VCaP (cell line): Measurements from ENCODE around the gene HAPLN2.
A peak's percentile ranks its signal among the peaks of the same experiment; 100 is the strongest.
"Not testable (repeated sequence)": the region's sequence is repeated elsewhere in the genome, so short reads cannot be mapped to it uniquely, and the experiment has no call there.

ENCODE experiments used
- H3K27ac ChIP-seq: fragments of 450-650 bp; 2 replicates; pipeline ENCODE4 v1.5.1; 2017
- TF ChIP-seq, protein P1 (sequence below): fragments of 450-650 bp; conservative IDR thresholded peaks from 2 replicates; pipeline ENCODE4 v1.5.1; 2017; ENCODE audit warnings: mild to moderate bottlenecking, moderate library complexity

Gene HAPLN2

DNA sequence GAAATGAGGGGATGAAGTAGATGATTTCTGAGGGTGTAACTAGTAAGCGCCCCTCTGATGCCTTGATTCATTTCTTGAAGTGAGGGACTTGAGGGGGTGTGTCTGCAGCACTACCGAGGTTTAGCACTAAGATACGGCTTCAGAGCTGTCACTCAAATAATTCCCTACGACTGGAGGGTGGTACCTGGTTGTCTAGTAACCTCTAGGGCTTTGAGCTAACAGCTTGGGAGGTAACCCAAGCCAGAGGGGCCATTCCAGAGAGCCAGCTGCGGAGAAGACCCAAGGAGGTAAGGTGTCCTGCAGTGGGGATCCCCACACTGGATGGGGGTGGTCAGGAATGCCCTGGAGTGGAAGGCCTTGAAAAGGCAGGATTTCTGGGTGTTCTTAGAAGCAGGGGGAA lies 39.7 kb upstream of the HAPLN2 start, which contains the start of gene TTC24:
TSS of gene TTC24 (plus strand) at position 252 of the 400 bp plus-strand sequence. CDS start 1,642 bp downstream, outside the sequence.
- TF ChIP-seq, protein P1, sequence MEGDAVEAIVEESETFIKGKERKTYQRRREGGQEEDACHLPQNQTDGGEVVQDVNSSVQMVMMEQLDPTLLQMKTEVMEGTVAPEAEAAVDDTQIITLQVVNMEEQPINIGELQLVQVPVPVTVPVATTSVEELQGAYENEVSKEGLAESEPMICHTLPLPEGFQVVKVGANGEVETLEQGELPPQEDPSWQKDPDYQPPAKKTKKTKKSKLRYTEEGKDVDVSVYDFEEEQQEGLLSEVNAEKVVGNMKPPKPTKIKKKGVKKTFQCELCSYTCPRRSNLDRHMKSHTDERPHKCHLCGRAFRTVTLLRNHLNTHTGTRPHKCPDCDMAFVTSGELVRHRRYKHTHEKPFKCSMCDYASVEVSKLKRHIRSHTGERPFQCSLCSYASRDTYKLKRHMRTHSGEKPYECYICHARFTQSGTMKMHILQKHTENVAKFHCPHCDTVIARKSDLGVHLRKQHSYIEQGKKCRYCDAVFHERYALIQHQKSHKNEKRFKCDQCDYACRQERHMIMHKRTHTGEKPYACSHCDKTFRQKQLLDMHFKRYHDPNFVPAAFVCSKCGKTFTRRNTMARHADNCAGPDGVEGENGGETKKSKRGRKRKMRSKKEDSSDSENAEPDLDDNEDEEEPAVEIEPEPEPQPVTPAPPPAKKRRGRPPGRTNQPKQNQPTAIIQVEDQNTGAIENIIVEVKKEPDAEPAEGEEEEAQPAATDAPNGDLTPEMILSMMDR = no peak
- H3K27ac ChIP-seq = no peak within 1 kb of the TSS

GRCh38 chr1:156581661-156582387 lies 37.4 kb upstream of the HAPLN2 start:
- TF ChIP-seq, protein P1 = no peak
- no peak overlapping the region for H3K27ac ChIP-seq

- no peak overlapping the region for H3K27ac ChIP-seq
- TF ChIP-seq, protein P1 = no peak
Measured at GRCh38 chr1:156582388-156583017, 36.7 kb upstream of the HAPLN2 start.

- H3K27ac ChIP-seq = no peak overlapping the region
- TF ChIP-seq, protein P1 = peak; percentile 86
Measured at GRCh38 chr1:156583821-156584622, 35.2 kb upstream of the HAPLN2 start.

DNA sequence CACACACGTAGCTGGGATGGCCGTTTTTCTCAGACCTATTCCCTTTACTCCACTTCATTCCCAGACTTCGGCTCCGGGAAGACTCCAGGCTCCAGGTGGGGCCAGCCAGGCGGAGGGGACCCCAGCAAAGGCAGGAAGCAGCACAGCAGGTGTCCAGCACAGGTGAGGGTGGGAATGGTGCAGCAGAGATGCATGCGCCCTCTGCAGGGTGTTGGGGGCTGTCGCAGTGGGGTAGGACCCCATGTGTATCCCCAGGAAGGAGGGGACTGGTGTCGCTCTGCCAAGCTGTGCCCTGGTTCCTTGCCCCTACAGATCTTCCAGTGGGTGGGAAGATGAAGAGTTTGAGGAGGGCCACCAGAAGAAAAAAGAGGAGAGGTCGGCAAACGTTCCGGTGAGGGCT lies 34.4 kb upstream of the HAPLN2 start:
- no peak overlapping the region for H3K27ac ChIP-seq
- TF ChIP-seq, protein P1 = no peak; the same call in 1 of the 2 replicates

DNA sequence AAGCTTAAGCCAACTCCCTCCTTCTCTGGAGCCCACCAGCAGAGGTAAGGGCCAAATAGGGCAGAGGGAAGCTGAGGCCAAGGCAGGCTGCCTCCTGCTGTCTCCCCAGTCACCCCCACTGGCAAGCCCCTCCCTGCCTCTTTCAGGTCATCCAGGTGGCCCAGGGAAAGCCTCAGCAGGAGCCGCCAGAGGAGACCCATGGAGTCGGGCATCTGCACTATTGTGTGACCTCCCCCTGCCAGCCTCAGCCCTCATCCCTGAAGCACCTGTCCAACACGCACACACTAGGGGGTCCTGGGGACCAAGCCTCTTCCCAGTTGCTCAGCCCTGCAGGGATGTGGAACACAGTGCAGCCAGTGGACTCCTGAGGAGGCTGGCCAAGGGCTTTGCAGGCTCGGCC lies 32.9 kb upstream of the HAPLN2 start:
- H3K27ac ChIP-seq = no peak overlapping the region
- TF ChIP-seq, protein P1 = no peak

DNA sequence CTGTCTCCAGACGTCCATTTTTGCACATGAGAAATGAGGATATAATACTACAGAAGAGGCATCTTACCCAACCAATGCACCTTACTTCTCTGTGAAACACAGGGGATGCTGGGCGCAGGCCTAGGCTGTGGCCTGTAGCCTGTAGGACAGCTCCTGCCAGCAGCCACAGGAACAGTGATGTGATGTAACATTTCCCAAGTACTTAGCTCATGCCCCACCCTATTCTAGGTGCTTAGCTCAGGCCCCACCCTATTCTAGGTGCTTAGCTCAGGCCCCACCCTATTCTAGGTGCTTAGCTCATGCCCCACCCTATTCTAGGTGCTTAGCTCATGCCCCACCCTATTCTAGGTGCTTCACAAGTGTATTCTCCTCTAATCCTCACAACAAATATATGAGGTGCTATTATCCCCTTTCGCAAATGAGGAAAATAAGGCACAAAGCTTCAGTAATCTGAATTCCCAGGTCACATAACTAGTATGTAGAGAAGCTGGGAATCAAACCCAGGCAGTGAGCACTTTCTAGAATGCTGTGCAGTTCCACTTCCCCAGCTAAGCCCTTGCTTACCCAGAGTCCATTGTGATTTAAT lies 32.2 kb upstream of the HAPLN2 start:
- TF ChIP-seq, protein P1 = no peak
- H3K27ac ChIP-seq = no peak overlapping the region

- H3K27ac ChIP-seq = not testable (repeated sequence)
Measured at GRCh38 chr1:156587927-156588326, 31.3 kb upstream of the HAPLN2 start.
